ENCODE measurements around the gene VIL1.

VIL1 gene

GRCh38 chr2:218395456-218395825 lies 23.5 kb upstream of the VIL1 start:
- peak in 1 of 2 experiments; percentile 42 for DNase-seq

GRCh38 chr2:218395826-218396687 lies 22.9 kb upstream of the VIL1 start:
- DNase-seq = peak; percentile 93 to 95

GRCh38 chr2:218396688-218397462 lies 22.0 kb upstream of the VIL1 start:
- peak; percentile 65 to 83 for DNase-seq

- DNase-seq = no peak
These were observed 21.5 kb upstream of the VIL1 start for GRCh38 chr2:218397463-218397819.

GRCh38 chr2:218397820-218398436 lies 21.0 kb upstream of the VIL1 start:
- peak in 1 of 2 experiments; percentile 45 for DNase-seq

GRCh38 chr2:218398437-218399390 lies 20.2 kb upstream of the VIL1 start:
- peak; percentile 41 to 50 for DNase-seq

- peak; percentile 92 to 95 for DNase-seq
These were observed 19.3 kb upstream of the VIL1 start, which contains the start of gene CTDSP1 for GRCh38 chr2:218399391-218400166. TSS of gene CTDSP1 (plus strand) at chr2:218399868. CDS start at chr2:218400091, 223 bp downstream.

GRCh38 chr2:218400167-218400929 lies 18.6 kb upstream of the VIL1 start:
- DNase-seq = no peak

GRCh38 chr2:218400930-218401881 lies 17.7 kb upstream of the VIL1 start:
- no peak for DNase-seq

GRCh38 chr2:218401890-218402289 lies 17.0 kb upstream of the VIL1 start:
- no peak for DNase-seq

- DNase-seq = no peak
These were observed 16.4 kb upstream of the VIL1 start for GRCh38 chr2:218402491-218402901.

GRCh38 chr2:218402911-218403411 lies 16.0 kb upstream of the VIL1 start:
- DNase-seq = no peak

- DNase-seq = no peak
These were observed 15.1 kb upstream of the VIL1 start for GRCh38 chr2:218403810-218404209.

- DNase-seq = no peak
These were observed 14.4 kb upstream of the VIL1 start for GRCh38 chr2:218404351-218405085.

- no peak for DNase-seq
These were observed 13.7 kb upstream of the VIL1 start for GRCh38 chr2:218405086-218405745.

GRCh38 chr2:218405746-218406208 lies 13.1 kb upstream of the VIL1 start:
- no peak for DNase-seq

GRCh38 chr2:218406209-218406948 lies 12.5 kb upstream of the VIL1 start:
- peak; percentile 92 to 93 for DNase-seq
